Prostate gland (tissue), 2 donors: ENCODE measurements around the gene SLC12A6.
"Not testable (repeated sequence)": the region's sequence is repeated elsewhere in the genome, so short reads cannot be mapped to it uniquely, and the experiment has no call there.

ENCODE experiments used
- CTCF ChIP-seq, 4 experiments: fragments of 200-600 bp in 2 of 4; fragments of 450-650 bp in 2 of 4; sonication (generic) in 2 of 4; IDR thresholded peaks; 1 replicate in 3 of 4; 2 replicates in 1 of 4; pipeline ENCODE4 v1.5.1; 2016 to 2019; ENCODE audit warnings: antibody characterized with exemption in 4 of 4, mild to moderate bottlenecking in 2 of 4, moderate library complexity in 2 of 4
- POLR2A ChIP-seq: fragments of 450-650 bp; IDR thresholded peaks from one replicate; pipeline ENCODE4 v1.6.1; 2016; ENCODE audit warnings: antibody characterized with exemption, mild to moderate bottlenecking
- POLR2AphosphoS5 ChIP-seq: sonication (generic); formaldehyde crosslinking; IDR thresholded peaks from one replicate; pipeline ENCODE4 v1.6.1; 2017; ENCODE audit warnings: antibody characterized with exemption

GRCh38 chr15:34342213-34342736, 4.7 kb upstream of the SLC12A6 start:
- not testable (repeated sequence) for TF ChIP-seq CTCF (IDR thresholded peaks at IDR 0.05); POLR2AphosphoS5; POLR2A
